Measurements from ENCODE around the gene ALG3.

GRCh38 chr3:184239708-184240107, 9.1 kb downstream of the ALG3 start:
- TF ChIP-seq CTCF (IDR thresholded peaks at IDR 0.05) (no peak), POLR2A (IDR thresholded peaks at IDR 0.05) (no peak)

Data from thyroid gland (tissue), 4 donors.